HG03108 (cell line): ENCODE results near the gene MPPED1.

Source experiments
- ATAC-seq: cut with Tn5 transposase; IDR thresholded peaks from one replicate; pipeline ENCODE4 v1.9.1; 2021; ENCODE audit warnings: moderate library complexity; ENCODE audit not compliant: unreplicated experiment

MPPED1 gene

DNA sequence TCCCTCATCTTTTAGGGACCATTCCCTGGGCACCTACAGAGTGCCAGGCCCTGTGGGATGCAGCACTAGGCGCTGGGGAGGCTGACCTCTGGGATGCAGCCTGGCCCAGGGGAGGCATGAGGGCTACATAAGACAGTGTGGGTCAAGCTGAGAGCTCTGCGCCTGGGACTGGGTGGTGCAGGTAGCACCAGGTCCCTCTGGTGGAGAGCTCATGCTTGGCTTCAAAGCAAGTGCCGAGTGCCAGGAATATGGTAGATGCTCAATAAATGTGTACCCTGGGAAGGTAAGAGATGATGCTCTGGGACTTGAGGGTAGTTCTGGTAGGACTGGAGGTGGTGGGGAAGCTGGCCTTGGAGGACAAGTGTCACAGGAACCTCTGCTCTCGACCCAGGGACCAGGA is 2.0 kb upstream of the MPPED1 start:
- no peak for ATAC-seq

DNA sequence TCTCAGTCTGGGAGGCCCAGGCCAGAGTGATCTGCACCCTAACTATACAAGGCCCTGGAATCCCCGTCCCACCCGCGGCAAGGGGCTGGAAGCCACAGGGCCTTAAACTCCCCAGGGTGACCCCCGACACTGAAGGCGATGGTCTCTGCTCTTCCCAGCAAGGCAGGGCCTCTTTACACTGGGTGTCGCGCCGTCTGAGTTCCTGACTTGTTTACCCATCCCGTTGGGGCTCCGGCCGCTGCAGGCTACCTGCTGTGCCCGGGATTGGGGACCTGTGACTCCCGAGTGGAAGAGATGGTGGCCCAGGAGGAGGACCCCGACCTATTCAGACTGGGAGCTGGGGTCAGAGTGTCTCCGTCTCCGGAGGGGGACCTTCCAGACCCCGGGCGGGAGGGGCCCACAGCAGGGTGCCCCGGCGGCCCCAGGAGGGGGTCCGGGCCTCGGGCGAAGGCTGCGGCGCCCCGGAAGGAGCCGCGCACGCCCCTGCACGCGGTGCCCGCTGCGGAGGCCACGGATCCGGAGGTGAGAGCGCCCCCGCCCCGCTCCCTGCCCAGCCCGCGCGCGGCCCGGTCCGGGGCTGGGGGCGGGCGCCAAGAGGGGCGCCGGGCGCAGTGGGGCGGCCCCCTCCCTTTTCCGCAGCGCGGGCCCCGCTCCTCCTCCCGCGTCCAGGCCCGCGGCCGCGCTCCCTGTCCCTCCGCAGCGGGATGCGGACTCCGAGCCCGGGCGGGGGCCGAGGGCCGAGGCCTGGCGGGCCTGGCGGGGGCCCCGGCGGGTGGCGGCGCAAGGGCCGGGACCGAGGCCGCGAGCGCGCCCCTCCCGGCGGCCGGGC is 560 bp upstream of the MPPED1 start:
- ATAC-seq = no peak

DNA sequence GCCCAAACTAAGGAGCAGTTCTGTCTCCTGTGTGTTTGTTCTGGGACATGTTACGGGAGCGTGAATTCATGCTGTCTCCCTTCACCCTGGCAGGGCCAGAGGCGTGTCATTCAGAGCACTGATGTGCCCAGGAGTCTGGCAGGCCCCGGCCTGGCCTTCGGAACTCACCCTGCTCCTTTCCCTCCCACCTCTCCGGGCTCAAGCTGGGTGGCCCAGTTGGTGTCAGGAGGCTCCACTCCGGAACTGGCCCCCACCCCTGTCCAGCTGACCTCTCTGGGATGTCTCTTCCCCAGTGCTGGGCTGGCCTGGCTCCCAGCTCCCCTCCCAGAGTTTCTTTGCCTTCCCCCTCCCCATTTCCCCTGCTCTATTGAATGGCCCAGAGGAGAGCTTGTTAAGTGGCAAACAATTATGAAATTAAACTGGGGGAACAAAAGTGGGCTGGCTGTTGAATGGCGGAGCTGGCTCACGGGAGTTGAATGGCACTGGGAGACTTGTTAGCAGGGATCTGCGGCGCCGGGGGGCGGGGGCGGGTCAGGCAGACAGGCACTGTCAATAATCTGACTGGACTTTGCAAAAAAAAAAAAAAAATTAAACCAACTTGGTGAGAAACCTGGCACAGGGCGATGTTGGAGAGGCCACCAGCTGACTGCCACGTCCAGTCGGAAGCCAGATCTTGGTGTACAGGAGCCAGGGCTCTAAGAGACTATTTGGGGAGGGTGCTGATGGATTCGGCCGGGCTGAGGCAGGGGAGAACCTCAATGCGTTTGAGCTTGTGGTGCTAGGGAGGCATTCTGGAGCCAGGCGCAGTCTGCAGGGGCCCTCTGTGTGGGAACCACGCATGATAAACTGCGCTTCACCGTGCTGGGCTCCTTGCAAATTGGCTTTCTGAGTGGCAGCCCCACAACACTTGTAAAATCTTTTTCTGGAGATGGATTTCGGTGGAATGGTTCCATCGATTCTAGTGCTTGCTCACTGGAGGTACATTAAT is 1.3 kb downstream of the MPPED1 start:
- no peak for ATAC-seq

DNA sequence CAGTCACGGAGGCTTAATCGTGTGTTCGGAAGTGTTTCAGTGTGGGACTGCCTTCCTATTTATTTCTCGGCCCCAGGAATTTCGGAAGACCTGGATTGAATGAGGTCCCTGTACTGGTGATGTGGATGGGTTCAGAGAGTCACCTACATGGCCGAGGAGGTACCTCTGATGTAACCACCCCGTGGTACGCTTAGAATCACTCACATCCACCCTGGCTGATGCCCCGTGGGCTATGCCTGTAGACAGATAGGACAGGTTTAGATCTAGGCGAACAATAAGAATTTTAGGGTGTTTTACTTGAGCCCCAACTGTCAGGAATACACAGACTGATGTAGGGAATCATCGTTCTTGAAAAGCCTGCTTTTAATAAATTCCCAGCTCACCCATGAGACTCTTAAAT is 2.0 kb downstream of the MPPED1 start:
- ATAC-seq = no peak

DNA sequence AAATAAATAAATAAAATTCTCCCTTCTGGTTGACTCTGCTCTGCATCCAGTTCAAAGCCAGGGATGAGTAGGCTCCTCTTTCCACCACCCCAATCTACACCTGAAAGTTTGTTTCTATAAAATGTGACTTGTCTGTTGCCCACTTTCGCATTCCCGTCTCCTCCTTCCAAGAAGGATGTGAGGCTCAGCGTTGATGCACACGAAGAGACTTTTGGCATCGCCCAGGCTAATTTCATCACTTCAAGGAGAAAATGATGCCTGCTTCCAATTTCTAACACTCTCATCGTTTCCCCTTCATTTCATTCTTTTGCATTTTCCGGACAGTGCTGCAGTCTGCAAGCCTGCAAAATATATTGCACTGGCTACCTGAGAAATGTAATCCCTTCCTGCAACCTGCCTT is 3.9 kb downstream of the MPPED1 start:
- ATAC-seq = no peak

DNA sequence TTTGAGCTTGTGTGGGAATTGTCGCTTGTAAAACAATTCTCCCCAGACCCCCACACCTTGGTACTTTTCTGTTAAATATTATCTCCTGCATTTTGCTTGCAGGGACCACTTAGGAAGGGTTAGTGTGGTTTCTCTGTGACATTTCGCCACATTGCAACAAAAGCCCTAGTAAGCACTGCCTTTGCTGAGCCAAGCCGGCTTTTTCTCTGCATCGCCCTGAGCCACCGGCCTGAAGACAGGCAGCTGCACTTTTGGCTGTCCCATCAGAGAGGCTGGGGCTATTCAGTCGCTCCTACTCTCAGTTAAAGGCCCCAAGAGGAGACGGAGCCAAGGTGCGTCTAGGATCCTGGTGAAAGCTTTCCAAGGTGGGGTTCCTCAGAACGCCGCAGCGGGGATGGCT is 5.7 kb downstream of the MPPED1 start:
- no peak for ATAC-seq

DNA sequence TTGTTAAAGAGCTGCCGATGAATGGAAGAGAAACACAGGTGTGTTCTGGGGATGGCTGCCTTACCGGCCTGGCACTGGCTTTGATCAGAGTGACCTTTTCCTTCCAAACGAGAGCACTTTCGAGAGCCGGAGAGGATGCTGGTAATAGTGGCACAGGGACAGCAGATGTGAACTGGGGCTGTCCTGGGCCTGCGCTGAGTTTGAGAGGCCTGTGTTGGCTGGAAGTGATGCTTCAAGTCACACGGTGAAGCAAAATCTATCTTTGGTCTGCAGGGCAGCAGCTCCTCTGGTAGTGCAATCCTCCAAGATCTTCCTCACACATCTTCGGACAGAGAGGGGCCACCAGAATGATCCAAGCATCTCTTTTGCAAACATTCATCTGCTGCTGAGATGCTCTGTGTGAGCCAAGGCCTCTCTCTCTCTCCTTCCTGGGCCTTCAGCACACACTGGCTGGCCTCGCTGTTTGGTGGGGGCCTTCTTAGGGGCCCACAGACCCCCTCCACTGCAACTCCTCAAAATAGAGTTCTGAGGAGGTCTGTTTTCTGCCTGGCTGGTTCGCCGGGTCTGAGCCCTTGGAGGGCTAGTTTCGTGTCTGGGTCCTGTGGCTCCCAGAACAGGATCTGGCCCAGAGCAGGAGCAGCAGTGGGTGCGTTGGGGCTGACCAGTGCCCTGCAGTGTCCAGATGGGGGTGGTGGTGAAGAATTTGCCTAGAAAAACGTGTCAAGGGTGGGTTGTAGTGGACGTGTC is 6.4 kb downstream of the MPPED1 start:
- no peak for ATAC-seq

DNA sequence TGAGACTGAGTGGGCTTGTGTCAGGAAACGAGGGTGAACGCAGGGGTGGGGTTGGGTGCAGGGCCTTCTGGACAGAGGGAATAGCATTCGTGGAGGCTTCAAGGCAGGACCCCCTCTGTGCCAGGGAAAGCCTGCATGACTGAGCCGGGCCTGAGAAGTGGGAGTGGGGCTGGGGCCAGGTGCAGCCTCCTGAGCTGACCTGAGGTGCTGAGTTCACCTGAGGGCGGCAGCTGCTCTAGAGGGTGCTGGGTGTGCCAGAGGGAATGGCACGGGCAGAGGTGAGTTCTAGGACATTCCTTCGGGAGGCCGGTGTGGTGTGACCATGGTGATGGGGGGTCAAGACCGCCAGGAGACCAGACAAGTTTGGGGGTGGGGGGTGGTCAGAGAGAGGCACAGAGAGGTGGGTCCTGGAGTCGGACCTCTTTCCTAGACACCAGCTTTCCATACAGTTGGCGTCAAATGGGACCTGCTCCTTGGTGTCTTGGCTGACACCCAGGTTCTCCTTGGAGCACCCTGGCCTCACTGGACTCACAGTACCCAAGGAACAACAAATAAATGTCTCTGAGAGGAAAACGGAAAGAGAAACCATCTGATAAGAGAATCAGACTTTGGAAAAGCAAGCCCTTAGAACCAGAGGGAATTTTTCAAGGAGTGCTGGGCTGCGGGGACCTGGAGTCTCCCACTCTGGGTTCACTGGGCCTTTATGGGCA is 7.7 kb downstream of the MPPED1 start:
- ATAC-seq = no peak

DNA sequence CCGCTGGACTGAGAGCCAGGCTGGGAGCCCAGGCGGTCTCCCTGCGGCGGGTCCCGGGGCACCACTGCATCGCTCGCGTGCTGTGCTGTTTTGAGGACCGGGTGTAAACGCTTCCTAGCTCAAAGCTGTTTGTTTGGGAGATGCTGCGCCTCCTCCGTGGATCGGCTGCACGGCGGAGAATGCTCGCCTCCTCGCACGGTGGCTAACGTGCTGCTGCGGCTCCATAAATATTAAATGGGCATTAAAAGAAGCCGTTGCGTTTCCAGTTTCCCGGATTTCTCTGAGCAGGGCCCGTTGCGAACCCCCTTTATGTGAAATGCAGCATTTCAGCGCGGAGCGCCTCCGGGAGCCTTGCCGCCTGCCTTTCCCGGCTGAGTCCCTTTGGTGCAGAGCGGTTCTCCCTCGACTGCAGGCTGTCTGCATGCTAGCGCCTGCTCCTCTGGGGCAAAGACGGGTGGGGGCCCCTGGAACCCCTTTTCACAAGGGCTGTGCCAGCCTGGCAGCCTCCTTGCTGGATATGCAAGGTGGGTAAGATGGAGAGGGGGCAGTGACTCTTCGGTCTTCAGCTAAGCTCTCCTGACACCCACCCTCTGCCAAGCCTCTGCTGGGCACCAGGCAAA is 9.3 kb downstream of the MPPED1 start:
- ATAC-seq = no peak

DNA sequence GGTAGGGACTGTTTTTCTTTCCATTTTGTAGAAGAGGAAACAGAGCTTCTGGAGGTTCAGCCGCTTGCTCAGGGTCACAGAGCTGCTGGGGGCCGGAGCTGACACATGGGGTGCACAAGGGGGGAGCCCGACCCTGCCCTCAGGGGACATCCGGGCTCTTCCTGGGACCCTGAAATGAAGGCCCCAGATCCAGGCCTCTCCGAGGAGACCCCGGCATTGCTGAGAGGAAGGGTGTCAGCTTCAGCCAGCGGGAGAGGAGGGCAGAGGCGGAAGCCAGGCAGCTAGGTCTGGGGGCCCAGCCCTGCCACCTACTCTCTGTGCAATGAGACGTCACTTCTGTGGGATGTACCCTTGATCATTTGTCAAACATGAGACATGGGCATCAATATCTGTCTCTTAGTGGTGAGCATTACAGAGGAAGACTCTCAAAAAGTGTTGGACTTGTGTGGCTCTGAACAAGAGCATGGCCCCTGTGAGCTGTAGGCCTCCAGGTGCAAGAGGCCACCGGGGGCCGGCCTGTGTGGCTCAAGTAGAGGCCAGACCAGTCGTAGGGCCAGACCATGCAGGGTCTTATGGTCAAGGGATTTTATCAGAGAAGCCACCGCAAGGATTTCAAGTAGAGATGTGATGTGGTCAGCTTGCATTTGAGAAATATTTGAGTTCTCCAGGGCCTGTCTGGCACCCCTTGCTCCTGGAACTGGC is 10.3 kb downstream of the MPPED1 start:
- ATAC-seq = no peak

DNA sequence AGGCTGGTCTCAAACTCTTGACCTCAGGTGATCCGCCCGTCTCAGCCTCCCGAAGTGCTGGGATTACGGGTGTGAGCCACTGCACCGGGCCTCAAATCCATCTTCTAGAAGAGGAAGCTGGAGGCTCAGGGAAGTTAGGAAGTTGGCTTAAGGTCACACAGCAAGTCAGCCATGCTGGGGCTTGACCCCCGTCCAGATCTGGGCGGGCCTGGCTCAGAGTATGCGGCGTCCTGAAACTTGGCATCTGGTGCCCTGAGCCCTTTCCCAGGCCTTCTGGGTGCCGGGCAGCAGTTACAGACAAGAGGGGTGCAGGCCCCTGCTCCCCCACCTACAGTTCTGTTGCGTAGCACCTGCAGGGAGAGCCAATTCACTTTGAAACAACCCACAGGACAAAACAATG is 11.2 kb downstream of the MPPED1 start:
- ATAC-seq = no peak

DNA sequence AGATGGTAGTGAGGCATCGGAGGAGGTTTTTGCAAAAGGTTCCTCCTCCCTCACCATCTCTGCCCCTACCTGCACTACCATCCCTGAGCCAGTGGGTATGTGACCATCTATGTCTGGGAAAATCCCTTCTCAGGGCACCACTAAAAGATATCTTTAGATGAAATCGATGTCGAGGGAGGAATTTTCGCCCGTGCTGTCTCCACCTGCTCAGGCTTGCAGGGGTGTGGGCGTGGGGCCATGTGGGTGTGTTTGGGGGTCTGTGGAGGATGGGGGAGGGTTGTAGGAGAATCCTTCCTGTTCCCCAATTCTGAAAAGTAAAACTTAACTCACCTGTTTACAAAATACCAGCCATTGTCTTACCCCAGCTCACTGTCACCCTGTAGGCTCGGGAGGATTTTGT is 12.4 kb downstream of the MPPED1 start:
- no peak for ATAC-seq

DNA sequence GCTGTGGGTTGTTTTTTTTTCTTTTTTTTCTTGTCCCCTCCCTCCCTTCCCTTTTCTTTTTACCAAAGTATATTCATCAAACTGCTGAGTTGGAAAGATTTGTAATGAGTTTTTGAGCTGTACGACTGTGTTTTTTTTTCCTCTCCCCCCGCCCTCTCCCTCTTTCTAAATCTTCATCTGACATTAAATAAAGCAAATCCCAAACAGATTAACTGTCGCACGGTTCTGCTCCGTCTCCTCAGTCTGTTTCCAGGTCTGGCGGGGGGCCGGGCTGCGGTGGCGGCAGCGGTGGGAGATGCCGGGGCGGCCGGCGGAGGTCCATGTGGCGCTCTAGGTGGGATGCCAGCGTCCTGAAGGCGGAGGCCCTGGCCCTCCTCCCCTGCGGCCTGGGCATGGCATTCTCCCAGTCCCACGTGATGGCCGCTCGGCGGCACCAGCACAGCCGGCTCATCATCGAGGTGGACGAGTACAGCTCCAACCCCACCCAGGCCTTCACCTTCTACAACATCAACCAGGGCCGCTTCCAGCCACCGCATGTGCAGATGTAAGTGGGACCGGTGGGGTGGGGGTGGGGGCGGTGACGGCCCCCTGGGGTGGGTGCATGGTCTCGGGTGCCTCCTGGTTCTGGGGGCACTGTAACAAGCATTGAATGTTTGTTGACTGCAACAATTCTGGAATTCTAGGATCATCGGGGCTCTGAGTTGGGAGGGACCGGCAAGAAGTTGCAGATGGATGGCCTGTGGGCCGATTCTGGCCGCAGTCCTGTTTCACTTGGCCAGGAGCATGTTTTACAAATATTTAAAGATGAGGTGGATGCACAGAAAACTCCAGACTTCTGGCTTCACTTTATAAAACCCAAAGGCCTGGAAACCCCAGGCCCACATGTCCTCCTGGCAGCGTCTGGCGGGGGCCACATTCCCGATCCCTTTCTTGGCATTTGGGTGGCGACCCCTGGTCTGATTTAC is 13.1 kb downstream of the MPPED1 start:
- no peak for ATAC-seq

DNA sequence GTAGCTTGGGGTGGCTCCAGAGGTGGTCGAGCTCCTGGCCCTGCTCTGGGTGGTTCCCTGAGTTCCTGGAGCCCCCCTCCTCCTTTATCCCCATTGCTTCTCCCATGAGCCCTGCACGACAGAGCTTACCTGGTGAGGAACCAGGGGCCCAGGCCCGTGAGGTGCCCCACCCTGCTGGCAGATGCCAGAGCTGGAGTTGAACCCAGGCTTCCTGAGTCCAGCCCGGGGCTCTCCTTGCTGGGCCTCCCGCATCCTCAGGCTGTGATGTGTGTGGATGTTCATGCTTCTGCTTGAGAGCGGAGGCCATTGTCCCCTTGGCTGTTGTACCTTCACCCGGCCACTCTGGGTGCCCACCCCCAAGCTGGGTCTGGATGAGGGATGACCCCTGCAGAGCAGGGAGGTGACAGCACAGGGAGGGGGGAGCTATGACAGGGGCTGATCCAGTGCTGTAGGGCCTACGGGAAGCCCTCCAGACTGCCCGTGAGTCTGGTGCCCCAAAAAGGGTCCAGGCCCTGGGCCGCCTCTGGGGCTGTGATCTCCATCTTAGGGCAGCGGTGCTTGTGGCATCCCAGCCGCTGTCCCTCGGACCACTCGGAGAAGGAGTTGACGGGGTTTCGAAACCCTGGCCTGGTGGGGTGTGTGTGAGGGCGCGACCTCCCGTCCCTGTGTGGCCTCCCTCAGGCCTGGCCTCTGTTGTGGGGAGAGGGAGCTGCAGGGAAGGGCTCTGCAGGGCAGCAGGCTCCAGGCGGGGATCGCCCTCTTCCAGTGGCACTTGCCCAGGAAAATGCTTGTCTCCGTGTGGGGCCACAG is 14.4 kb downstream of the MPPED1 start:
- ATAC-seq = no peak

DNA sequence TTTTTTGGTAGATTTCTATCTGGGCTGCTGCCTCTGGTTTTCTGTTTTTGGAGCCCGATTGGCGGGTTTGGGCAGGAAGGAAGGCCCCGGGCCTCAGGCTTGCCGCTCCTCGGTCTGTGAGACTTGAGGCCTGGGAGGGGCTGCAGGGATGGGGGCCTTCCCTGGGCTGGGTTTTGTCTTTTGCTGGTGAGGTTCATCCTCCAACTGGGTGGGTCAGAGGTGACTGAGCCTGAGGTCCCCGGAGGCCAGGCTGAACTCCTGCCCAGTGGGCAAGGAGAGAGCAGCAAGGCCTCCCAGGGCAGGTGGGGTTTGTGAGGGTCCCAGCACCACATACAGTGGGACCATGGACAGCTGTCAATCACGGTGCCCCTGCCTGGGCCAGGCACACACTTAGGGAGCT is 15.0 kb downstream of the MPPED1 start:
- no peak for ATAC-seq

DNA sequence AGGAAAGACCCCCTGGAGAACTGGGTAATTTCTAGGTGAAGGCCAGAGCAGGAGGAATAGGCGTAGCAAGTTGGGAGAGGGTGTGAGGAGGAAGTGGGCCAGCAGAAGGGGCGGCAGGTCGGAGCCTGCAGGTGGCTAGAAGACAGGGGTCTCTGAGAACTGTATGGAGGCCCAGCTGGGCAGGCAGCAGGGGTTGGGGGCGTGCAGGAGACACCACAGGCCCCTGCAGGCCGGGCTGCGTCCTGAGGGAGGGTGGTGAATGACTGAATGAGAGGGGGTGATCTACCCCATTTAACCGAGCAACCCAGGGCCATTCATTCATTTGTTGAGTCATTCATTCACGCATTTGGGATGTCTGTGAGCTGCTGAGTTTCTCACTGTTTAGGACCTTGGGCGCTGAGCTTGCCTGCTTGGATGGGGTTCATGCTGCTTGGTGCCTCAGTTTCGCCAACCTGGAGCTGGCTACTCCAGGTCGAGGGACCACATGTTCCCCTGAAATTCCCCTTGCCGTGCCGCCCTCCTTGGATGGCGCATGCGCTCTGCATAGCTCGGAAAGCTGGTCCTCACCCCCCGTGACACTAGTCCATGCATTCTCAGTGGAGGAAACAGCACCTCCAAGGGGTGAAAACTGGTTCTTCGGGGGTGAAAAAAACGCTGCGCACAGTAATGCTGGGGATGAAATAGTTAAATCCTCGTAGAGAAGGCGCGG is 15.6 kb downstream of the MPPED1 start:
- ATAC-seq = no peak

DNA sequence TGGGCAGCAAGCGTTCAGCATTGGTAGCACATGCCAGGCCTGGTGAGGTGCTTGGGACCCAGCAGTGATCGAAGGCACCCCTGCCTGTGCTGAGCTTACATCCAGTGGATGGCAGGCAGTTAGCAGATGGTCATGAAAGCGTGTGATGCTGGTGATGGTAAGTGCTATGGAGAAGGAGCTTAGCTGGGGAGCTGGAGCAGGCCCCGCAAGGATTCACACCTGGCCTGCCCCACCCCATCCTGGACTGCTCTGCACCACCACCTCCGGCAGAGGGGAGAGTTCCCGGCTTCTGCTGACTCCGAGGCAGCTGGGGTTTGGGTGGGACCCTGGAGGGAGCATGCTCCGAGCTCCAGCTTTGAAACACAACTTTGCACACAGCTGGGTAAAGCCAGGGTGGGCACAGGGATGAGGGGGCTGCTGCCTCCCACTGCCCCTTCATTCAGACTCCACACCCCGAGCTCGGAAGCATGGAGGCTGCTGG is 16.2 kb downstream of the MPPED1 start:
- ATAC-seq = no peak
